ENCODE results near the gene CTNNBL1.

Gene CTNNBL1

DNA sequence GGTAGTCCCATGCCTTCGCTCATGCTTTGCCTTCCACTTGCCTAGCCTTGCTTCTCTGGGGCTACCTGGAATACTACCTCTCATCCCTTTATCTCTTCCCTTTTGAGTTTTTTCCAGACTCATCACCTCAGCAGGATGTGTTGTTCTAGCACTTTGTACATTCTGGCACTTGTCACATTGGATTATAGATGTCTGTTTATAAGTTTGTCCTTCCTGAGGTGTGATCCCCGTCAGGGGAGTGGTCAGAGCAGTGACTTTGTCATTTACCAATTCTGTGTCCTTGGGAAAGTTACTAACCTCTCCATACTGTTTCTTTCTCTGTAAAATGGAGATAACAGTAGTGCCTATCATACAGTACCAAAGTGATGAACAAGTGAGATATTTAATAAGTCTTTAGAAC, 66.5 kb downstream of the CTNNBL1 start:
- no peak overlapping the region for H3K9ac ChIP-seq
- H3K36me3 ChIP-seq (ENCODE audit: control insufficient read depth, insufficient read depth, low read length): no peaks in the 10 kb centered on the region
- TF ChIP-seq, protein P1, sequence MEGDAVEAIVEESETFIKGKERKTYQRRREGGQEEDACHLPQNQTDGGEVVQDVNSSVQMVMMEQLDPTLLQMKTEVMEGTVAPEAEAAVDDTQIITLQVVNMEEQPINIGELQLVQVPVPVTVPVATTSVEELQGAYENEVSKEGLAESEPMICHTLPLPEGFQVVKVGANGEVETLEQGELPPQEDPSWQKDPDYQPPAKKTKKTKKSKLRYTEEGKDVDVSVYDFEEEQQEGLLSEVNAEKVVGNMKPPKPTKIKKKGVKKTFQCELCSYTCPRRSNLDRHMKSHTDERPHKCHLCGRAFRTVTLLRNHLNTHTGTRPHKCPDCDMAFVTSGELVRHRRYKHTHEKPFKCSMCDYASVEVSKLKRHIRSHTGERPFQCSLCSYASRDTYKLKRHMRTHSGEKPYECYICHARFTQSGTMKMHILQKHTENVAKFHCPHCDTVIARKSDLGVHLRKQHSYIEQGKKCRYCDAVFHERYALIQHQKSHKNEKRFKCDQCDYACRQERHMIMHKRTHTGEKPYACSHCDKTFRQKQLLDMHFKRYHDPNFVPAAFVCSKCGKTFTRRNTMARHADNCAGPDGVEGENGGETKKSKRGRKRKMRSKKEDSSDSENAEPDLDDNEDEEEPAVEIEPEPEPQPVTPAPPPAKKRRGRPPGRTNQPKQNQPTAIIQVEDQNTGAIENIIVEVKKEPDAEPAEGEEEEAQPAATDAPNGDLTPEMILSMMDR (IDR thresholded peaks at IDR 0.05): no peak
- peaks cover 4% of the 10 kb centered on the region for H3K4me1 ChIP-seq
- H3K79me2 ChIP-seq: peaks cover 5% of the 10 kb centered on the region
- no peak overlapping the region for H3K4me2 ChIP-seq (ENCODE audit: low read length)
- no peaks in the 10 kb centered on the region for H3K27me3 ChIP-seq (ENCODE audit: control insufficient read depth, insufficient read depth, low read length)
- H3K27ac ChIP-seq: no peak overlapping the region
- no peaks in the 10 kb centered on the region for H3K9me3 ChIP-seq (ENCODE audit: control insufficient read depth, low read length)
- no peak overlapping the region for H2AFZ ChIP-seq
- no peak overlapping the region for H3K4me3 ChIP-seq (ENCODE audit: low read depth, low read length)

DNA sequence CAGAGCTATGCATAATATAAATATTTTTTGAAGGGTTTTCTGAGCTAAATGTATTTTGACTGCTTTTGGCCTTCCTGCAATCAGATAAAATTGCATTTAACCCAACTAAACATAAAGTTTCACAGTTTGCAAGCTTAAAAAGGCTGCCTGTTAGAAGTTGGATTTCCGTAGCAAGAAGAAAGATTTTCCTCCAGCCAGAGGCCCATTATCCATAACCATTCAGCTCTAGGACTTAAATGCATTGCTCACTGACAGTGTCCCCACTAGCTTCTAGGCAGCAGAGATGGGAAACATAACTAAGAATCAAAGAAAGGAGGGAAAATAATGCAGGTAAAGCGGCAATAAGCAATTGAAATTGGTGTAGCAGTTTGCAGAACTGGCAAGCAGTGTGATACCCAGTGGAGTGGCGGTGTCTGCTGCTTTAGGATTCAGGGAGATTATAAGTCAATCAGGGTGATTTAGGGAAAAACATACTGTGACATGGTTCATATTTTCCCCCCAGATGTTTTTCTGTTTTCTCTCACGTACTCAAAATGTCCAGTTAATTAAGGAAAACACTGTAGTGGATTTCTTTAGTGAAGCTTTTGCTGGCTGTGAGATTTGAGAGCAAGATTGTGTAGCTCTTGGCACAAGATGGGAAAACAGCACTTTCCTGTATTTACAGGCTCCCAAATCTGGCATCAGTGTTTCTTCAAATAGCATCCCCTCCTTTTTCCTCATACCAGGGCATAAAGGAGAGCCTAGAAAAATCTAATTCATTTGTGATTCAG, 69.1 kb downstream of the CTNNBL1 start:
- Histone ChIP-seq H3K9me3 (ENCODE audit: control insufficient read depth, low read length) (no peaks in the 10 kb centered on the region), H2AFZ (no peak overlapping the region), H3K4me3 (ENCODE audit: low read depth, low read length) (no peak overlapping the region), H3K27me3 (ENCODE audit: control insufficient read depth, insufficient read depth, low read length) (no peaks in the 10 kb centered on the region), H3K4me1 (peaks cover 4% of the 10 kb centered on the region), H3K79me2 (peaks cover 5% of the 10 kb centered on the region), H3K4me2 (ENCODE audit: low read length) (no peak overlapping the region), H3K27ac (no peak overlapping the region), H3K36me3 (ENCODE audit: control insufficient read depth, insufficient read depth, low read length) (no peaks in the 10 kb centered on the region), H3K9ac (no peak overlapping the region)
- TF ChIP-seq, protein P1 (IDR thresholded peaks at IDR 0.05): no peak

DNA sequence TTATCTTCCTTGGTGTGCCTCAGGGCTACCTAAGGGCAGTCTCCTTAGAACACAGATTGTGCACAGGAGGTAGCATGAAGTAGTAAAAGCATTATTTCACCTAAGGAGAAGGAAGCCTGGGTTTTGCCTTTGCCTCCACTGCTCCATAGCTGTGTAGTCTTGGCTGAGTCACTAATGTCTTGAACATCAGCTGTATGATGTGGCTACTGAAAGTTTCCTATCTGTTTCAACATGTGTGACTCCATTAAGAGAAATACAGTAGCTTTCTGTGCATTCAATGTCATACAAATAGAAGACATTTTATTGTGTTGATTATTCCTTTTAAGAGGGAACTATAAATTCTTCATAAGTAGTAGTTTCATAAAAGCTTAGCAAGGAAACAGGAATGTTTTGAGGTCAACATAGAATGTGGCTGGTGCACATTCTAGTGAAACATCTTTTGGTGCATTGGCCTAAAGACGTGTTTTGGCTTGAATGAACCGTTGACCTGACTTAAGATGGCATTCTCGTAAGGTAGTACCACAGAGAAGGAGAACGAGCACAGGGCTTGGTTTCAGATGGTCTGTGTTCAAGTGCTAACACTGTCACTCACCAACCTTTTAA, 70.6 kb downstream of the CTNNBL1 start:
- Histone ChIP-seq H2AFZ (no peak overlapping the region), H3K9ac (no peak overlapping the region), H3K27ac (no peak overlapping the region), H3K27me3 (ENCODE audit: control insufficient read depth, insufficient read depth, low read length) (no peaks in the 10 kb centered on the region), H3K4me3 (ENCODE audit: low read depth, low read length) (no peak overlapping the region), H3K4me2 (ENCODE audit: low read length) (no peak overlapping the region), H3K79me2 (peaks cover 5% of the 10 kb centered on the region), H3K9me3 (ENCODE audit: control insufficient read depth, low read length) (no peaks in the 10 kb centered on the region), H3K36me3 (ENCODE audit: control insufficient read depth, insufficient read depth, low read length) (no peaks in the 10 kb centered on the region), H3K4me1 (peaks cover 4% of the 10 kb centered on the region)
- TF ChIP-seq, protein P1 (IDR thresholded peaks at IDR 0.05): no peak

DNA sequence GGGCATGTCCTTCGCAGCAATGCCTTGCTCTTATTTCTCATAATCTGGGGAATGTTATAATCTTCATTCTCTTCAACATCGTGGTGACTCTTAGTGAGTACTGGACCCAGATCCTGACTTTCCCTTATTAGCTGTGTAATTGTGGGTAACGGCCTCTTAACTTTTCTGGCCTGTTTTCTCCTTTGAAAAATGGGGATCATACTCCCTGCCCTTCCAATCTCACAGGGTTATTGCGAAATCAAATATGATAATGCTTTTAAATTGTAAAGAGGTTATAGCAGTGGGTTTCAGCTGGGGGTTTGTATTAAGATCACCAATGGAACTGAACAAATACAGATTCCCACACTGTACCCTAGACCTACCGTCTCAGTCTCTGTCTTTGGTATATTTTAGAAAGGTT, 77.1 kb downstream of the CTNNBL1 start:
- Histone ChIP-seq H3K27me3 (ENCODE audit: control insufficient read depth, insufficient read depth, low read length) (no peaks in the 10 kb centered on the region), H3K4me3 (ENCODE audit: low read depth, low read length) (no peak overlapping the region), H3K27ac (no peak overlapping the region), H3K79me2 (no peaks in the 10 kb centered on the region), H3K9me3 (ENCODE audit: control insufficient read depth, low read length) (no peaks in the 10 kb centered on the region), H2AFZ (no peak overlapping the region), H3K4me2 (ENCODE audit: low read length) (no peak overlapping the region), H3K4me1 (no peaks in the 10 kb centered on the region), H3K9ac (no peak overlapping the region), H3K36me3 (ENCODE audit: control insufficient read depth, insufficient read depth, low read length) (no peaks in the 10 kb centered on the region)
- TF ChIP-seq, protein P1 (IDR thresholded peaks at IDR 0.05): no peak
